ENCODE results near the gene MAPK8IP1.

GRCh38 chr11:45913942-45914635 lies 28.6 kb downstream of the MAPK8IP1 start:
- TF ChIP-seq CTCF (IDR thresholded peaks at IDR 0.05) (no peak), POLR2A (IDR thresholded peaks at IDR 0.05) (no peak)
